Ishikawa (cell line): Measurements from ENCODE around the gene SLAMF1.

Source experiments
- EGR1 ChIP-seq: IDR thresholded peaks from 2 replicates; pipeline ENCODE4 v1.6.1; 2012
- RAD21 ChIP-seq: IDR thresholded peaks from 2 replicates; pipeline ENCODE4 v1.6.1; 2012; ENCODE audit warnings: low read depth
- REST ChIP-seq: IDR thresholded peaks from 2 replicates; pipeline ENCODE4 v1.6.1; 2012; ENCODE audit warnings: low read depth, mild to moderate bottlenecking
- TAF1 ChIP-seq: IDR thresholded peaks from 2 replicates; pipeline ENCODE4 v1.6.1; 2012; ENCODE audit warnings: low read depth, mild to moderate bottlenecking
- TCF12 ChIP-seq: IDR thresholded peaks from 2 replicates; pipeline ENCODE4 v1.6.1; 2012; ENCODE audit warnings: low read depth
- TEAD4 ChIP-seq: IDR thresholded peaks from 2 replicates; pipeline ENCODE4 v1.6.1; 2012
- ZBTB7A ChIP-seq: IDR thresholded peaks from 2 replicates; pipeline ENCODE4 v1.6.1; 2012; ENCODE audit warnings: low read depth

GRCh38 chr1:160631983-160632625 is 14.7 kb downstream of the SLAMF1 start:
- no peak for TF ChIP-seq ZBTB7A
- TF ChIP-seq RAD21: no peak
- no peak for TF ChIP-seq TCF12
- TF ChIP-seq TEAD4: no peak
- TF ChIP-seq REST: no peak
- TF ChIP-seq TAF1: no peak
- TF ChIP-seq EGR1: no peak
